GM12891 (cell line): ENCODE data around the gene ACVR1.
"Not testable (repeated sequence)": the region's sequence is repeated elsewhere in the genome, so short reads cannot be mapped to it uniquely, and the experiment has no call there.

ENCODE experiments used
- POLR2A ChIP-seq: IDR thresholded peaks from 2 replicates; pipeline ENCODE4 v1.6.1; 2011; ENCODE audit warnings: low read depth, low read length, control low read depth
- POLR2AphosphoS5 ChIP-seq: IDR thresholded peaks from 2 replicates; pipeline ENCODE4 v1.6.1; 2011; ENCODE audit warnings: low read depth, low read length, control low read depth
- TAF1 ChIP-seq: IDR thresholded peaks from 2 replicates; pipeline ENCODE4 v1.6.1; 2011; ENCODE audit warnings: low read depth, low read length, control low read depth

- TF ChIP-seq TAF1, POLR2AphosphoS5, POLR2A: not testable (repeated sequence)
Measured at GRCh38 chr2:157704653-157705052, 171.5 kb downstream of the ACVR1 start.
